Stromal cell of bone marrow (primary cell): Measurements from ENCODE around the gene PPFIBP1.
"Not testable (repeated sequence)": the region's sequence is repeated elsewhere in the genome, so short reads cannot be mapped to it uniquely, and the experiment has no call there.

ENCODE experiments used
- DNase-seq: peaks from one replicate; pipeline ENCODE4 v3.0.0-alpha.2; 2012; ENCODE audit warnings: low read depth

PPFIBP1 gene

DNA sequence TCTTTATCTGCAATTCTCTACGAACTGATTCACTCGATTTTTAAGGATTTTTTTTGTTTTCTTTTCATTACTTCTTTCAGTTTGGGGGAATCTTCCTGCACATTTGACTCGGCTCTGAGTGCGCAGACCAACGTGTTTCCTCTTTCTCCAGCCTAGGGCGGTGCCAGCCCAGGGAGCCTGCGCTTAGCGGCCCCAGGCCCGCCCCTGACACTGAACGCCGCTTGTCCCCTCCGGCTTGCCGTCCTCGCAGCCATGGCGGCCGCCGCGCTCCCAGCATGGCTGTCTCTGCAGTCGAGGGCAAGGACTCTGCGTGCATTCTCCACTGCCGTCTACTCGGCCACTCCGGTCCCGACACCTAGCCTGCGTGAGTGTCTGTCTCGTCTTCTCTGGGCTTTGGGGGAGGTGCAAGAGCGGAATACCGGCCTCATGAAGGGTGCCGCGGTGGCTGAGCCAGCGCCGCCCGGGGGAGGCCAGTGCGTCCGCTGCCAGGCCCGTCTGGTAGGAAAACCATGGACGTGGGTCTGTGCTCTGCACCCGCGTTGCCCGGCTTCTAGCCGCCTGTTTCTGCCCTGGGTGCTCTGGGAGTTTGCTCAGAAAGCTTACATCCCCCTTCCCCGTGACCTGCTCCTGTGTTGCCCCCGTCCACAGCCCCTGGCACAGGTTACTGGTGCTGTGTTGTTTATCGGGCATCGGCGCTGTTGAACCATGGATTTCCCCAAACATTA, 186.7 kb downstream of the PPFIBP1 start, which contains the start of gene MRPS35:
Gene MRPS35, plus strand, starts transcription at position 241 of the 725 bp plus-strand sequence. Its CDS starts 12 bp downstream, at position 253.
- peak; percentile 90 for DNase-seq

DNA sequence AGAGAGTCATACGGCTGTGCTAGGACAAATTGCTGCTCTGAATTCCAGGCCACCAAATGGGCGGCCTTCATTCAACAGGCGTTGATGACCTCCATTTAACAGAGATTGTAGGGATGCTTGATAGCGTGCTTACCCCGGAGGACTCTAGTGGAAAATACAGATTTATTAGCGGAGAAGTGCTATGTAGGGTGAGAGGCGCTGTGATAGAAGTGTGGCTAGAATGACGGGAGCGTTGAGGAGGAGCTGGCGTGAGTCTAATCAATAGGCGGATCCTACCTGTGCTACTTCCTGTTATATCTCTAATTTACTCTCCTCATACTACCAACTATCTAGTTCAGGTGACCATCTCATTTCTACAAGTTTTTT, 187.3 kb downstream of the PPFIBP1 start:
- DNase-seq, result no peak

DNA sequence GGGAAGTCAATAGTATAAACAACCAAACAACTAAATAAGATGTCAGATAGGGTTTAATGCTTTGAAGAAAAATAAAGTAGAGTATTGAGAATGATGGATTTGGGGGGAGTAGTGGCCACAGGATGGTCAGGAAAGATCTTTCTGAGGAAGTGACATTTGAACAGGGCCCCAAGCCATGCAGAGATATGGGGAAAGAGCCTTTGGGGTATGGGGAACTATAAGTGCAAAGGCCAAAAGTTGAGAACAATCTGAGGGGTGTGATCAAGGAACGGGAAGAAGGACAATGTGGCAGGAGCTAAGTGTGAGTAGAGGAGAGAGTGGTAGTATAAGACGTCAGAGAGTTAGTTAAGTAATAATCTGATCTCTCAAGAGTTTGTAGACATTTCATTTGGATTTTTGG, 188.0 kb downstream of the PPFIBP1 start:
- no peak for DNase-seq

DNA sequence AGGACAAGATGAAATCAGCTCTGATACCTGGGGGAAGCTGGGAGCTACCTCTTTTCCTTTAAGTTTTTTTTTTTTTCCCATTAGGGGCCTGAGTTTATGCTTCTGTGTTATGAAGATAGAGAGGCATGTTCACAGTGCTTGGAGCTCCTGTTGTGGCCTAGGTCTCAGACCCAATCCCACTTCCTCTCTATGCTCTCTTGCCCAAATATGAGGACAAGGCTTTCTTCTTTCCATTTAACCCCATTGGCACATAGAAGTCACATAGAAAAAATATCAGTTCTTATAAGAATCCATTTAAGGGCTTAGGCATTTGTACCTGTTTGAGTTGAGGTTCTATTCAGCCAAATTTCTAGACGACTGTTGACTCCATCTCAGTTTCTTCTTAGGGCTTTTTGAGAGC, 199.2 kb downstream of the PPFIBP1 start:
- no peak for DNase-seq

DNA sequence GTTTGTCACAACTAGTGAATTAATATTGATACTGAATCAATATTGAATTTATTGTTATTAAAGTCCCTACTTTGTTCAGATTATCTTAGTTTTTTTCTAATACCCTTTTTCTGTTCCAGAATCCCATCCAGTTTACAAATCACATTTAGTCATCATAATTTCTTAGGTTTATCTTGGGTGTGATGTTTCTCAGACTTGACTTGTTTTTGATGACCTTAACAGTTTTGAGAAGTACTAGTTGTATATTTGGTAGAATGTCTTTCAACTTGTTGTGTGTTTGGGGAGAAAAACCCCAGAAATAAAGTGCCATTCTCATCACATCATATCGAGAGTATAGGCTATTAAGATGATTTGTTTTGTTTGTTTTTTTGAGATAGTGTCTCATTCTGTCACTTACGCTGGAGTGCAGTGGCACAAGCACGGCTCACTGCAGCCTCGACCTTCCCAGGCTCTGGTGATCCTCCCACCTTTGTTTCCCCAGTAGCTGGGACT, 206.1 kb downstream of the PPFIBP1 start:
- DNase-seq, result no peak

DNA sequence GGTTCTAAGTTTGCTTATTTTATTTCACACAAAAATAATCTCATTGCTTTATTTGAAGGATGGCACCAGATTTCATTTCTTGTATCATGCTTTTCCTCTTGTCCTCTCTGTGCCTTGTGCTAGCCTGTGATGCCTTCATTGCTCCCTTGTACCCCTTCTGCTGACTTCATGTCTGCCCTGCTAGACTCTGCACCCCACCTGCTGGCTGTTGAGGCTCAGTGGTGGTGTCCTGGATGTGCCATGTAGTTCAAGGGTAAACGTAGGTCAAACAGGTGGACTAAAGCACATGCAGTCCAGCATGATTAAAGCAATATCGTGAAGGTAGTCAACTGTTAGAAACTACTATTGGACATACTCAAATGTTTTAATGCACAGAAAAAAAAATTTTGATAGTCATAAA, 208.3 kb downstream of the PPFIBP1 start:
- no peak for DNase-seq

DNA sequence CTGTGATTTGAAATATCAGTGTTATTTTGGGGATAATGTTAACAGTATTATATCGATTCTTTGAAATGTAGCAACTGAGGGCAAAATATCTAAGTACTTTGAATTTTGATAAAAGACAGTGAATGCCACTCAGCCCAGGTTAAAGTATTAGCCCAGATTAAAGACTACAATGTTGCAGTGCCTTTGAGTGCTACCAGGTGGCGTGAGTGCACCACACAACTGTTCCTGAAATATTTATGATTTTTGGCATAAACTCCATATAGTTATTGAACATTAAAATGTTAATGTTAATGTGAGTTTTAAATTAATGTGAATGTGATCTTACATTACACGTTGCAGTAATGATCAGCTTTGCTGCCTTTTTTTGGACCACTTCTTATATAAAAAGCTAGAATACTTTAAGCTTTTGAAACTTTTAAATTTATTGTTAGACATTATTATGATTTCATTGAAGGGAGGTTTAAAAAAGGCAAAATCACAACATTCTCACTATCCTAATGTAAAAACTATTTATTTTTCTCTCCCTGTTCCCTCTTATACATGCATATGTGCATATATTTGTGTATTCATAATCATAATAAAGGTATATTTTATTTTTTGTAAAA, 209.1 kb downstream of the PPFIBP1 start:
- peak; percentile 14 for DNase-seq

DNA sequence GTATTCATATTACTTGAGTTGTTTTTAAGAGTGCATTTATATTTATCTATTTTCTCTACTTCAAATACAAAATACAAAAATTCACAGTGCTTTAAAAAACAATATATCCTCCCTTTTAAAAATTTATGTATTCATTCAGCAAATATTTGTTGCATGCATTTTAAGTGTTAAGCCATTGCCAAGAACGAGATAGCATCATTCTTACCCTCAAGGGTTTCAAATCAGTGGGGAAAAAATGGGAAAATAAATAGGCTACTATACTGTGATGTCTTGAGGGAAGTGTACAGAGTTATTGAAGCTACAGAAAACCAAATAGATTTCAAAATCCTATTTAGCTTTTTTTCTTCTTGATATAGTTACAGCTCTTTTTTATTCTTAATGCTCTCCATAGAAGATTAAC, 209.8 kb downstream of the PPFIBP1 start:
- no peak for DNase-seq

DNA sequence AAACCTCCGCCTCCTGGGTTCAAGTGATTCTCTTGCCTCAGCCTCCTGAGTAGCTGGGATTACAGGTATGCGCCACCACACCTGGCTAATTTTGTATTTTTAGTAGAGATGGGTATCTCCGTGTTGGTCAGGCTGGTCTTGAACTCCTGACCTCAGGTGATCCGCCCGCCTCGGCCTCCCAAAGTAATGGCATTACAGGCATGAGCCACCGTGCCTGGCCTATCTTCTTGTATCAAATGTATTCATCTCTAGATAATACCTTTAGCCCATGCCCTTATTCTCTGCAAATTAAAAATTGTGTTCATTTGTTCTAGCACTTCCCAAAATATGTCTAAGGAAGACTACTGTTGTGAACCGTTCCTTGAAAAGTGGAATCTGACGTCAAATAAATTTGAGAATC, 210.3 kb downstream of the PPFIBP1 start:
- not testable (repeated sequence) for DNase-seq

DNA sequence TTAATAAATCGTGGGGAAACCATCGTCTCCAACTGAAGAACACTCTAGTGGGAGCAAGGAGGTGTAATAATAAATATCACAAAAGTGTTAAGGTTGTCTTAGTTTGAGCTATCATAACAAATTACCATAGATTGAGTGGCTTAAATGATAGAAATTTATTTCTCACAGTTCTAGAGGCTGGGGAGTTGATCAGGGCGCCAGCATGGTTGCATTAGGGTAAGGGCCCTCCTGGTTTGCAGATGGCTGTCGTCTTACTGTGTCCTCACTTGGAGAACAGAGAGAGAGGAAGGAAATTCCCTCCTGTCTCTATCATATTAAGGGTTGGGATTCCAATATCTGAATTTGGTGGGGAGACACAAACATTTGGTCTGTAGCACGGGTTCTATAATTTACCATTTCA, 219.6 kb downstream of the PPFIBP1 start:
- no peak for DNase-seq
